ENCODE data around the gene ATP9A. TPM values are rescaled to one million over a fixed set of nuclear protein-coding genes. Genes with fewer than 3 reads are reported as not detected.

Gene ATP9A
- total RNA-seq, 1 donor from 2014 or later: 35.8 TPM

GRCh38 chr20:51733070-51733469 lies 35.1 kb downstream of the ATP9A start:
- Histone ChIP-seq H3K9me3 (no peaks in the 10 kb centered on the region), H3K4me1 (peaks cover 17% of the 10 kb centered on the region), H3K27ac (no peak overlapping the region), H3K27me3 (no peaks in the 10 kb centered on the region), H3K4me3 (no peak overlapping the region), H3K36me3 (no peaks in the 10 kb centered on the region)
- DNase-seq (ENCODE audit: extremely low spot score in 2 of 2): no peak
- intact Hi-C loops (cut with DNase I): no loop called here
- TF ChIP-seq CTCF (IDR thresholded peaks at IDR 0.05) (no peak), POLR2A (IDR thresholded peaks at IDR 0.05) (no peak)

GRCh38 chr20:51732096-51732791 lies 35.9 kb downstream of the ATP9A start:
- intact Hi-C loops (cut with DNase I): no loop called here
- TF ChIP-seq POLR2A (IDR thresholded peaks at IDR 0.05): no peak
- peak in 1 of 2 donors; percentile 27 for TF ChIP-seq POLR2AphosphoS5 (IDR thresholded peaks at IDR 0.05; ENCODE audit: insufficient read depth in 1 of 2, low read depth in 1 of 2)
- no peak for TF ChIP-seq CTCF (IDR thresholded peaks at IDR 0.05)
- peak overlapping the region; percentile 58 for H3K27ac ChIP-seq
- H3K9me3 ChIP-seq: no peaks in the 10 kb centered on the region
- peak overlapping the region; percentile 8 to 33 for H3K4me3 ChIP-seq
- H3K4me1 ChIP-seq: peaks cover 17% of the 10 kb centered on the region
- no peaks in the 10 kb centered on the region for H3K27me3 ChIP-seq
- H3K36me3 ChIP-seq: no peaks in the 10 kb centered on the region
- DNase-seq (ENCODE audit: extremely low spot score in 2 of 2): no peak

- no peak for TF ChIP-seq POLR2AphosphoS5 (IDR thresholded peaks at IDR 0.05; ENCODE audit: insufficient read depth in 1 of 2, low read depth in 1 of 2)
- no peak for TF ChIP-seq POLR2A (IDR thresholded peaks at IDR 0.05)
- no peak for DNase-seq (ENCODE audit: extremely low spot score in 2 of 2)
- intact Hi-C loops (cut with DNase I): no loop called here
- Histone ChIP-seq H3K27ac (peak overlapping the region; percentile 58), H3K9me3 (no peaks in the 10 kb centered on the region), H3K36me3 (no peaks in the 10 kb centered on the region), H3K4me1 (peaks cover 17% of the 10 kb centered on the region), H3K27me3 (no peaks in the 10 kb centered on the region), H3K4me3 (peak overlapping the region; percentile 8 to 33)
These were observed 36.5 kb downstream of the ATP9A start for GRCh38 chr20:51731731-51732095.

GRCh38 chr20:51729771-51730170 lies 38.4 kb downstream of the ATP9A start:
- no peaks in the 10 kb centered on the region for H3K9me3 ChIP-seq
- H3K4me3 ChIP-seq: no peak overlapping the region
- no peak for TF ChIP-seq CTCF (IDR thresholded peaks at IDR 0.05)
- no peak for TF ChIP-seq POLR2A (IDR thresholded peaks at IDR 0.05)
- no peak for TF ChIP-seq POLR2AphosphoS5 (IDR thresholded peaks at IDR 0.05; ENCODE audit: insufficient read depth in 1 of 2, low read depth in 1 of 2)
- DNase-seq (ENCODE audit: extremely low spot score in 2 of 2): no peak
- H3K27ac ChIP-seq: no peak overlapping the region
- no peaks in the 10 kb centered on the region for H3K36me3 ChIP-seq
- H3K27me3 ChIP-seq: no peaks in the 10 kb centered on the region
- intact Hi-C loops (cut with DNase I): no loop called here
- peaks cover 10% of the 10 kb centered on the region for H3K4me1 ChIP-seq

GRCh38 chr20:51728737-51729136 lies 39.5 kb downstream of the ATP9A start:
- TF ChIP-seq CTCF (IDR thresholded peaks at IDR 0.05): no peak
- no peak for TF ChIP-seq POLR2A (IDR thresholded peaks at IDR 0.05)
- no peak for TF ChIP-seq POLR2AphosphoS5 (IDR thresholded peaks at IDR 0.05; ENCODE audit: insufficient read depth in 1 of 2, low read depth in 1 of 2)
- Histone ChIP-seq H3K36me3 (no peaks in the 10 kb centered on the region), H3K27me3 (no peaks in the 10 kb centered on the region), H3K4me1 (peaks cover 10% of the 10 kb centered on the region), H3K4me3 (no peak overlapping the region), H3K27ac (no peak overlapping the region), H3K9me3 (no peaks in the 10 kb centered on the region)
- intact Hi-C loops (cut with DNase I): no loop called here
- no peak for DNase-seq (ENCODE audit: extremely low spot score in 2 of 2)
